Measurements from ENCODE around the gene ARHGEF28.

DNA sequence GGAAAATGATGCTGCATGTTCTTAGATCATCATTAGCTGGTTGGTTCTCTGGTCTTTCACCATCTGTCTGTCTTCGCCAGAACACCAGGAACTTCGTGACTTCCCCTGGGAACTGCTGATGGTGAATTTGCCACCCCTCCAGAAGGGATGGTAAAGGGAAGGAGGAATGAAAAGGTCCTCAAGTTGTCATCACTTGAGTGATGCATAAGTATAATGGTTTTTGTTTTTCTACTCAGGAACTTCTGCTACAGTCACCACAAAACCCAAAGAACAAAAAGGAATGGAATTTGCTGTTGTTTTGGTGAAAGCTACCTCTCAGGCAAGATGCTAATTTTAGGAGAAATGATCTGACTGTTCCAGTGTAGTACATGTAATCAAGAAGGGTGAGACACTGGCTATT lies 328.4 kb downstream of the ARHGEF28 start:
- no peak for TF ChIP-seq POLR2A (IDR thresholded peaks at IDR 0.05)
- TF ChIP-seq EP300 (IDR thresholded peaks at IDR 0.05), result no peak
- TF ChIP-seq, protein P1, sequence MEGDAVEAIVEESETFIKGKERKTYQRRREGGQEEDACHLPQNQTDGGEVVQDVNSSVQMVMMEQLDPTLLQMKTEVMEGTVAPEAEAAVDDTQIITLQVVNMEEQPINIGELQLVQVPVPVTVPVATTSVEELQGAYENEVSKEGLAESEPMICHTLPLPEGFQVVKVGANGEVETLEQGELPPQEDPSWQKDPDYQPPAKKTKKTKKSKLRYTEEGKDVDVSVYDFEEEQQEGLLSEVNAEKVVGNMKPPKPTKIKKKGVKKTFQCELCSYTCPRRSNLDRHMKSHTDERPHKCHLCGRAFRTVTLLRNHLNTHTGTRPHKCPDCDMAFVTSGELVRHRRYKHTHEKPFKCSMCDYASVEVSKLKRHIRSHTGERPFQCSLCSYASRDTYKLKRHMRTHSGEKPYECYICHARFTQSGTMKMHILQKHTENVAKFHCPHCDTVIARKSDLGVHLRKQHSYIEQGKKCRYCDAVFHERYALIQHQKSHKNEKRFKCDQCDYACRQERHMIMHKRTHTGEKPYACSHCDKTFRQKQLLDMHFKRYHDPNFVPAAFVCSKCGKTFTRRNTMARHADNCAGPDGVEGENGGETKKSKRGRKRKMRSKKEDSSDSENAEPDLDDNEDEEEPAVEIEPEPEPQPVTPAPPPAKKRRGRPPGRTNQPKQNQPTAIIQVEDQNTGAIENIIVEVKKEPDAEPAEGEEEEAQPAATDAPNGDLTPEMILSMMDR (IDR thresholded peaks at IDR 0.05), result no peak

All from upper lobe of left lung (tissue), 4 donors.